A375 (cell line): ENCODE data around the gene RPS21. TPM values are rescaled to one million over a fixed set of nuclear protein-coding genes. Genes with fewer than 3 reads are reported as not detected.

Experiments used
- total RNA-seq: library from RNA; depleted of rRNA; stranded (reverse); fragments of >200 nt; shearing (Covaris generic); gene quantifications from 2 replicates; pipeline ENCODE4 v1.2.3, GENCODE V29; 2014; rRNA removed

Gene RPS21
- 2,047 and 2,469 TPM in 2 replicates for total RNA-seq

GRCh38 chr20:62386383-62387218, at the start of gene RPS21:
Gene RPS21 (plus strand): TSS chr20:62387103. CDS start chr20:62387339, 236 bp downstream.

GRCh38 chr20:62367136-62367632, 19.7 kb upstream of the RPS21 start, which contains the start of gene LAMA5:
Gene LAMA5 (minus strand): TSS chr20:62367312. CDS start chr20:62367245, 67 bp downstream.

GRCh38 chr20:62407221-62407992, 20.5 kb downstream of the RPS21 start, which contains the start of gene CABLES2:
Gene CABLES2 (minus strand): TSS chr20:62407285. CDS start chr20:62407276, 9 bp downstream.

GRCh38 chr20:62427172-62428001, 40.5 kb downstream of the RPS21 start, which contains the start of gene RBBP8NL:
Gene RBBP8NL (minus strand): TSS chr20:62427539. CDS start chr20:62419647, 7,892 bp downstream.

Other genes starting within 250 kb of the RPS21 start
- gene PSMA7, start 243.7 kb upstream of the RPS21 start, total RNA-seq: 611 and 634 TPM in 2 replicates
- 14.5 and 23.7 TPM in 2 replicates for gene SS18L1, start 243.3 kb upstream of the RPS21 start, total RNA-seq
- gene MTG2, start 204.1 kb upstream of the RPS21 start, total RNA-seq: 30.0 and 42.6 TPM in 2 replicates
- not detected in 2 replicates for gene HRH3, start 166.8 kb upstream of the RPS21 start, total RNA-seq
- 15.9 and 18.7 TPM in 2 replicates for gene OSBPL2, start 148.6 kb upstream of the RPS21 start, total RNA-seq
- gene ADRM1, start 84.1 kb upstream of the RPS21 start, total RNA-seq: 276 and 286 TPM in 2 replicates
- gene LAMA5, start 19.8 kb upstream of the RPS21 start, total RNA-seq: 43.2 and 54.2 TPM in 2 replicates
- 2.2 and 4.0 TPM in 2 replicates for gene CABLES2, start 20.2 kb downstream of the RPS21 start, total RNA-seq
- gene RBBP8NL, start 40.4 kb downstream of the RPS21 start, total RNA-seq: 0.03 TPM in 1 of 2 replicates, not detected in the other
- gene GATA5, start 88.9 kb downstream of the RPS21 start, total RNA-seq: not detected in 2 replicates